Fibroblast of skin of scalp (primary cell): ENCODE data around the gene NR2F1.

ENCODE experiments used
- DNase-seq: peaks from one replicate; pipeline ENCODE4 v3.0.0-alpha.2; 2013

NR2F1 gene

GRCh38 chr5:93591323-93591945, 8.4 kb downstream of the NR2F1 start:
- no peak for DNase-seq

- no peak for DNase-seq
Measured at GRCh38 chr5:93592883-93593282, 9.9 kb downstream of the NR2F1 start.

GRCh38 chr5:93593476-93594131, 10.6 kb downstream of the NR2F1 start:
- no peak for DNase-seq

- no peak for DNase-seq
Measured at GRCh38 chr5:93594591-93595419, 11.8 kb downstream of the NR2F1 start.

GRCh38 chr5:93595420-93596147, 12.6 kb downstream of the NR2F1 start:
- DNase-seq, result no peak

GRCh38 chr5:93596310-93596675, 13.3 kb downstream of the NR2F1 start:
- no peak for DNase-seq

- DNase-seq, result no peak
Measured at GRCh38 chr5:93596676-93597490, 13.9 kb downstream of the NR2F1 start.

GRCh38 chr5:93598091-93599000, 15.3 kb downstream of the NR2F1 start:
- no peak for DNase-seq

- no peak for DNase-seq
Measured at GRCh38 chr5:93599001-93599379, 16.0 kb downstream of the NR2F1 start.

GRCh38 chr5:93599399-93600120, 16.5 kb downstream of the NR2F1 start:
- DNase-seq, result no peak

- DNase-seq, result peak; percentile 23
Measured at GRCh38 chr5:93600409-93601070, 17.5 kb downstream of the NR2F1 start.

- peak; percentile 75 for DNase-seq
Measured at GRCh38 chr5:93601071-93601801, 18.2 kb downstream of the NR2F1 start.

GRCh38 chr5:93601802-93602155, 18.8 kb downstream of the NR2F1 start:
- DNase-seq, result peak; percentile 39

- DNase-seq, result no peak
Measured at GRCh38 chr5:93602241-93603077, 19.4 kb downstream of the NR2F1 start.

- DNase-seq, result no peak
Measured at GRCh38 chr5:93603078-93603792, 20.2 kb downstream of the NR2F1 start.

GRCh38 chr5:93603793-93604643, 21.0 kb downstream of the NR2F1 start:
- peak; percentile 42 for DNase-seq
